NK-92 (cell line): Measurements from ENCODE around the gene SDK1.
"Not testable (repeated sequence)": the region's sequence is repeated elsewhere in the genome, so short reads cannot be mapped to it uniquely, and the experiment has no call there.

Experiments used
- DNase-seq: peaks from one replicate; lab custom pipeline; 2025; ENCODE audit not compliant: unreplicated experiment; lab: John Stamatoyannopoulos, UW

The SDK1 gene

DNA sequence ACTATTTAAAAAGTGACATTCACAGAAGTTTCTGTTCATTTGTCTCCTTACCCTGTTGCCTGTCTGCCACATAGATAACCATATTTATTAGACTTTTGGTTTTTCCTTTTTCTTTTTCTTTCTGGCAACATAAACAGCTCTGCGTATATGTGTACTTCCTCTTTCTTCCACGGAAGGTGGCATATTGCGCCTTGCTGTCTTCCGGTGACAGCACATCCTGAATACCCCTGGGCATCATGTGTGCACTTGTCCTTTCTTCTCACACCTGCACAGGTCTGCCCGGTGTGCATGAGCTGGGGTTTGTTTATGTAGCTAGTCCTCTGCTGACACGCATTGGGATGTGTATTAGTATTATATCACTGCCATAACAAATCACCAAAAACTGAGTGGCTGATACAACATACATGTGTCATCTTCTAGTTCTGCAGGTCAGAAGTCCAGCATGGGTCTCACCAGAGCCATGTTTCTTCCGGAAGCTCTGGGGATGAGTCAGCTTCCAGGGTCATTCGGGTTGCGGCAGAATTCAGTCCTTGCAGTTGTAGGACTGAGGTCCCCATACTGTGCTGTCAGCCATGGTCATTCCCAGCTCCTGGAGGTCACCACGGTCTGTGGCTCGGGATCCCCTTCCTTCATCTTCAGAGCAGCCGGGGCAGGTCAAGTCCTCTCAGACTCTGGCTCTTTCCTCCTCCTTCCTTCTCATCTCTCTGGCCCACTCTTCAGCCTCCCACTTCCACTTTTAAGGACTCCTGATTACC is 785.1 kb downstream of the SDK1 start:
- DNase-seq = no peak

DNA sequence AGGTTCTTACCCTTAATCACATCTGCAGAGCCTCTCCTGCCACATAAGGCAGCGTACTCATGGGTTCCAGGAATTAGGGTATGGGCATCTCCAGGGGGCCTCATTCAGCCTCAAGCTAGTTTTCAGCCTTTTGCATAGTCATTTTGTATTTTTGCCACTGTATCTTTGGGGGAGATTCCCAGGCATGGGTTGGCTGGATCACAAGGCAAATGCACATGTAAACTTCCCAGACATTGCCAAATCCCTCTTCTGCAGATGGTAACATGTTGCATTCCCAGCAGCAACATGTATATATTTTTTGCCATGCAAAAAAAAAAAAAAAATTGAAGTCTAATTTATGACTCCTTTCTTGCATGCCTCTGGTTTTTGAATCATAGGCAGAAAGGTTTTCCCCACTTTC is 785.7 kb downstream of the SDK1 start:
- DNase-seq = no peak

DNA sequence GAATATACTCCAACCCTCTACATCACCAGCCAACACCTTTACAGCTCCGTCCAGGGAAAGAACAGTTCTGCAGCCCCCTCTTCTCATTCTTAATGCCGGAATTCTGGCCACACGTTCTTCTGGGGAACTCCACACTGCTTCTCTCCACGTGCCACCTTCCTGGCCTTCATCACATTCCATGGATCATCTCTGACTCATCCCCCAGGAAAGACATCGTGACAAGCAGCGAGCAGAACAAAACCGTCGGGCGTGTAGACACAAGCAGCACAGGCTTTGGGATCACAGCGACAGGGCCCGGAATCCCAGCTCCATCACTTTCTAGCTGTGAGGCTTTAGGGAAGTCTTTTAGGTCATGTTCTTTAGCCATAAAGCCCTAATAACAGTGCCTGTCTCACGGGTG is 790.7 kb downstream of the SDK1 start:
- DNase-seq = no peak

DNA sequence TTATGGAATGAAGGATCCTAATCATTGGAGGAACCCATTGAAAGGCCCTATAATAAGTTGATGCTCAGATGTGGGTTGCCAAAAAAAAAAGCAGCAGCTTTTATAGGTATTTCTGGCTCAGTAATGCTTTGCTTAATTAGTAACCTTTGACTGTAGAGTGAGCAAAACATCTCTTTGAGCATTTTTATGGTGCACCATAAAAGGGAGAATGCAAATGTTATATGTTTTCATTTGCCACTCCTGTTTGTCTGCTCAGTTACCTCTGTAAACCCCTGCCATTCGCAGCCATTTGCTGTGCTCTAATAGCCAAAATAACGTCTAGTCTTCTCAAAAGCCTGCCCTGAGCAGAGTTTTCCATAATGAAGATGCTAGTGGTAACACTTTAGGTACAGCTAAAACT is 792.0 kb downstream of the SDK1 start:
- no peak for DNase-seq

DNA sequence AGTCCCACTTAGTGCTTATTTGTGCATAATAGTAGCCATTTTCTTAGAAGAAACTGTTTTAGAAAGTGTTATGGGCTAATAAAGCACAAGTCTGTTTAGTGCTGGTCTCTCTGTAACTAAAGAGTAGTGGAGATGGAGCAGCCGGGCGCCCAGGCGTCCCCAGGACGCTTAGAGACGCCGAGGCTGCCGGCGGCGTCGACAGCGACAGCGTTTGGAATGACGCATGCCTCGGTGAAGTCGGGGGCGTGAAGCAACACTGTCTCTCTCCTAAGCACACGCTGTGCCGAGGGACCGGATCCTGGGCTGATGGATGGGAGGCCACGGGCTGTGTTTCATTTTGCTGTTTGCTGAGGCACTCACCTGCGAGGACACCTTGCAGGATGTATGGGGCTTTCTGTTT is 792.4 kb downstream of the SDK1 start:
- DNase-seq = no peak

DNA sequence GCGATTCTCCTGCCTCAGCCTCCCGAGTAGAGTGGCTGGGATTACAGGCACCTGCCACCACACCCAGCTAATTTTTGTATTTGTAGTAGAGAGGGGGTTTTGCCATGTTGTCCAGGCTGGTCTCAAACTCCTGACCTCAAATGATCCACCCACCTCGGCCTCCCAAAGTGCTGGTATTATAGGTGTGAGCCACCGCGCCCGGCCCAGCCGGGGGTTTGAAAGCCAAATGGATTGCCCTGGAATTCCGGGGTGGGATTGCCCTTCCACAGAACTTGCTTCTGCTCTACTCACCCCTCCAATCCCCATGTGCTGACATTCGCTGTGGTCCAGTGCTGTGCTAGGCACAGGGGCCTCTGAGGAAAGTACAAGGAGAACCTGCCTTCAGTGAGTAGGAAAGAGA is 793.1 kb downstream of the SDK1 start:
- not testable (repeated sequence) for DNase-seq

DNA sequence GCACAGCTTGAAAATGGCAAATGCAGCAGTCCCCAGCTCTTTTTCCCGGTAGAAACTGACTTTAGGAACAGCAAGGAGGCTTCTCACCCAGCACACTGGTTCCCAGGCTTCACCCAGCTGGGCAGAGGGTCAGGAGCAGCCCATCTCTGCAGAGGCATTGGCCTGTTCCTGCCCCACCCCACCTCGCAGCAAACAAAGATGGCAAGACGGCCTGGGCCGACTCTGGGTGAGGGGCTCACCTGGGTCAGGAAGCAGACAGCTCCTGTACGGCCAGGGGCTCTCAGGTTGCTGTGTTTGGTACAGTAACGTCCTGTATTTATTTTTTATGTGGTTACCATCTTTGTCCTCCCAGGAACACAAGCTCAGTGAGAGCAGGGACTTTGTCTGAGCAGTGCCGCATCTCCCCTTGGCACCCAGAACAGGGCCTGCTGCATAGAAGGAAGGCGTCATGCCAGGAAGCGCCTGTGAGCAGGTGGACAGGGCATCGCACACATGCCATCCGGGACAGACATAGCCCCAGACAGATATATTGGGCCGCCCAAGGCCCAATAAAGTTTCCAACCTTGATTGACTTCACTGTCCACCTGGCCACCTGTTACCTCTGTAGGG is 796.1 kb downstream of the SDK1 start:
- no peak for DNase-seq

DNA sequence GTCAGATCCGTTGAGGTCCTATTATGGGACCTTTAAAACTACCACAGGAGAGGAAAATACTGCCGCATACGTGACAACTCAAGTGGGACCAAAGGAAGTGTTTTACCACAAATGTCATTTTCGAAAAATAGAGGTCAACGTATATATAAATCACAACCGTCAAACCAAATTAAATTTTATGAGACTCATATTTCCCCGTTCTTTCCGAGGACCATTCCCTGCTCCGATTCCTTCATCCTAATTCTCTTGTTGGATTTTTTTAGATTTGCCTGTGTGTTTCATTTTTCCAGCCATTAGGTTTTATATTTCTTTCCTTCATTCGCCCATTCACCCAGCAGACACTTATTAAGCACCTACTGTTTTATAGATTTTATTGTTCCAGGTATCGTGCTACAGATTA is 797.1 kb downstream of the SDK1 start:
- no peak for DNase-seq

DNA sequence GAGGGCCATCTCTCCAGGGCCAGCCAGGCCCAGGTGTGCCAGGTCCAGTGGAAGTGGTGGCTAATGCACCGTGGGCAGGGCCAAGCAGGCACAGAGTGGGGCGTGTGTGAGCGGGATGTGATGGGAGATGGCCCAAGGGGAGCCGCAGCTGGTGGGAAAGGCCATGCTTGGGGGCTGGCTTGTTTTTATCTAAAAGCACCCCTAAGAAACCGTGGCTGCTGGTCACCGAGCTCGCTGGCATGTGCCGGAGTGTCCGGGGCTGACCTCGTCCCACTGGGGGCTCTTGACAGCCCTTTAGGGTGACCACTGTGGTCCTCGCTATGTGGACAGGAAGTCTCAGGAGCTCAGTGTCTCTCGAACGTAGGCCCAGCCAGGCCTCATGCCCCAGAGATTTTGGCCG is 798.6 kb downstream of the SDK1 start:
- no peak for DNase-seq

DNA sequence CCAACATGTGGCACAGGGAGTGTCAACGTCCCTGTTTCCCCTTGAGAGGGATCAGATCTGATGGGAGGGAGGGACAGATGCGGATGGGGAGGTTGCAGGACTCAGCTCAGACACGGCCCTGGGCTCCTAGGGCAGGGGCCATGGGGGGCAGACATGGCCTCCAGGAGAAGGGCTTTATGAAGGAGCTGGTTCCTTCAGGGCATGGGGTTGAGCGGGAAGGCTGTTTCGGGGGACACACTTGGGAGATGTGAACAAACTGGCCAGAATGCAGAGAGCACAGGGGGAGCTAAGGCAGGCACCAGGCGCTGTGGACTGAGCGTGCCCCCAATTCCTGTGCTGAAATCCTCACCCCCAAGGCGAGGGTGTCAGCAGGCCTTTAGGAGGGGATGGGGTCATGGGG is 799.1 kb downstream of the SDK1 start:
- DNase-seq = no peak

DNA sequence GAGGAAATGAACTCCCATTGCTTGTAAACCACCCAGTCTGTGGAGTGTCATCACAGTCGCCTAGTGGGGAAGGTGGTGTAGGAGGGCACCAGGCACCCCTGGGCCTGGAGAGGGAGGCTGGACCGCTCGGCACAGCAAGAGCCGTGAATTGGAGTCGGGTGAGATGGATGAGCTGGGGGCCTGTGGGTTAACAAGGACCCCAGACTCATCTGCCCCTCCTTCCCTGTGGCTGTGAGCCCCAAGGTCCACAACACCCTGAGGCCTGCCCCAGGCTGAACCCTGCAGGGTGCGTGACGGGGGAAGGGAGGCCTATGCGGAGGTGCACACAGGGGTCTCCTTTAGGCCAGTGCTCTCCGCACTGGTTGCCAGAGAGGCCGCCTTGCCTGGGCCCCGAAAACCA is 799.6 kb downstream of the SDK1 start:
- DNase-seq = no peak

DNA sequence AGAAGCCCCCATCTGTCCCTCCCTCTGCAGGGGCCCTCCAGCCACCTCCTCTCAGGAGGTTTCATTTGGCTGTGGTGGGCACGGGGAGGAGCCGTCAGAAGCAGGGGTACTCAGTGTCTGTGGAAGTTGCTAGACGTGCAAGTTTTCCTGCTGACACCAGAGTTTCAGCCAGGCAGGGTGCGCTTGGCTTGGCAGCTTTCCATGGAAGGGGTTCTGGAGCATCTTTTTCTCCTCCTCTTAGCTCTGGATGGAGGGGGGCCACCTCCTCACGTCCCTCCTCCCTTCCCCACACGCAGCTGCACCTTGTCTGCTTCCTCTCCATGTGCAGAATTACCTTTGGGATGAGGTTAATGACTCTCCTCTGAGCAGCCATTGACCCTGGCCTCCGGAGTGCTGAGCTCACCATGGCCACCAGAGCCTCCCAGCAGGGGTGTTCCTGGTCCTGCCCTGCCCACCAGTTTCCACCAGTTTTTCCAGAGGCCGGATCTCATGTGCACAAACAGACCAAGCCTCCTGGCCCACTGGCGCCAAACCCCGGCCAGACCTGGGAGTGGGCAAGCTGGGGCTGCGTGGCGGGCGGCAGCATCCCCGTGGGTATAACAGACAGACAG is 801.3 kb downstream of the SDK1 start:
- DNase-seq = no peak

DNA sequence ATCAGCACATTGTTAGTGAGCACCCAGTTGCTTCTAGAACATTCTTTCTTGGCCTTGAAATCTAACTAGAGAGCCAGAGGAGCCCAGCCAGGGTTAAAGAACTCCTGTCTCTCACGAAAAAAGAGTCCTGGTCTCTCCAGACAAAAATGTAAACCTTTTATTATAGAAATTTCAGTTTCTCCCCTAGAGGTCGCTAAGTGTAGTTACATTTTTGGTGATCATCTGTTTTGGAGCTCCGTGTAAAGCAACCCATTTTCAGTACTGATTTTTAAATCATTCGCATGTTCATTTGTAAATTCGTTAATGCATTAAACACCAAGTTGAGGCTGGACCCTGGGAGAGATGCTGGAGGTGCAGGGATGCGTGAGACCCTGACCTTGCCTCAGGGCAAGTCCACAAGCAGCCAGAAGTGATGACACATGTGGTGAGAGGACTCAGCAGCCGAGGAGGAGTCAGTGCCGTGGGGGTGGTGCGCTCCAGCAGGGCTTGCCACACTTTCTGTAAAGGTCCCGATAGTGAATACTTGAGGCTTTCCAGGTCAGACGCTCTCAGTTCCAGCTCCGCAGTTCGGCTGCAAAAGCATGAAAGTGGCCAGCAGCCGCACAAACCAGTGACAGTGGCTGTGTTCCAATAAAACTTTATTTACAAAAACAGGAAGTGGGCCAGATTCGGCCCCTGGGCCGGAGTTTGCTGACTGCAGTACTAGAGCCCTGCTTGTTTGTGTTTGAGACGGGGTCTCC is 802.5 kb downstream of the SDK1 start:
- DNase-seq = no peak

DNA sequence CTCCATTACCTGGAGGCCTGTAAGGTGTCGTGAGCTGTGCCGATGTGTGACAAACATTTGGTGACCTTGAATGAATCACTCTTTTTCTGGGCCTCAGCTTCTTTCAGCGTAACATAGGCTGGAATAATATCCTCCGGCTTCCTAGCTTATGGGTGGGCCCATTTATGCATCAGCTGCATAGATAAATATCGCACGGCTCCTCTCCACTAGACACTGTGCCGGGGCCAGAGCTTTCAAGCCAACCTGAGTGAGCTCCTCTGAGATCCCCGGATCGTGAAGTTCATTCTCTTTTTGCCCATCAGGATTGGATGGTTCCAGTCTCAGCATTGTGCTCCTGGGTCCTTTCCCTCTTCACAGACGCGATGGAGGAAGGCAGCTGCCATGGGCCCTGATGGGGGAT is 806.8 kb downstream of the SDK1 start:
- no peak for DNase-seq

DNA sequence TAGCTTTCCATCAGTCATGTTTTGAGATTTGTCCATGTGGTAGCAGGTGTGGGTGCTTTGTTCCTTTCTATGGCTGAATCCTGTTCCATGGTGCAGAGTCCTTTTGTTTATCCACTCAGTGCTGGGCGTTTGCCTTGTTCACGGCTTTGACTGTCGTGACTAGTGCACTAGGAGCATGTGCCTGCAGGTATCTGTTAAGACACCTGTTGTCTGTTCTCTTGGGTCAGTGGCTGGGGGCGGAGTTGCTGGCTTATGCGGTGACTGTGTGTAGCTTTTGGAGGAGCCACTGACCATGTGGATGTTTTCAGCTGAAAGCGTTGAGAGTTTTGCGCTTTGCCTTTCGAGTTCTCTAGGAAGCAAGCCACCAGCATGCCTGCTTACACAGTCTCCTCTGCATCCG is 807.9 kb downstream of the SDK1 start:
- no peak for DNase-seq

DNA sequence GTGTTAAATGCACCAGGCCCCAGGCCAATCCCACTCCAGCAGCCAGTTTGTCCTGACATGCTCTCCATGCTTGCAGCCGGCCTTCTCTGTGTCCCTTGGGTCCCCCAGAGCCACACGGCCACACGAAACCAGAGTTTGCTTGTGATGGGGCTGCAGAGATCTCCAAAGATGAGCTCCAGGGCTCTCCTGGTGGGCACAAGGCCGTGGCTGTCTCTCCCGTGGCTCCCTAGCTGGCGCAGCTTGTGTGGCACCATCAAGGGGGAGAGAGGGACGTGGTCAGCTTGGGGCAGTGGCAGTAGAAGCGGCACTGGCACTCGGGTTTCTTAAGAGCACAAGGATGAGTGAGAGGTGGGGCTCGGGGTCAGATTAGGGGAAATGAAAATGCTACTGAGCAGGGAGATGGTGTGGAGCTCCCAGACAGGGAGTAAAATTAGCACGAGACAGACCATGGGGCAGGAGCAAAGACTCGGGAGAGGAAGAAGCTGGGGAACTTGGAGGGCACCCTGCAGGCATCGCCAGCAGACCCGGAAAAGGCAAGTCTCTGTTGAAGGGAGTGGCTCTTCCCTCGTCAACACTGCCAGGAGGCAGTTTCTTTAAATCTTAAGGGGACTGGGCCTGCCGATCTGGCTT is 808.5 kb downstream of the SDK1 start:
- no peak for DNase-seq

DNA sequence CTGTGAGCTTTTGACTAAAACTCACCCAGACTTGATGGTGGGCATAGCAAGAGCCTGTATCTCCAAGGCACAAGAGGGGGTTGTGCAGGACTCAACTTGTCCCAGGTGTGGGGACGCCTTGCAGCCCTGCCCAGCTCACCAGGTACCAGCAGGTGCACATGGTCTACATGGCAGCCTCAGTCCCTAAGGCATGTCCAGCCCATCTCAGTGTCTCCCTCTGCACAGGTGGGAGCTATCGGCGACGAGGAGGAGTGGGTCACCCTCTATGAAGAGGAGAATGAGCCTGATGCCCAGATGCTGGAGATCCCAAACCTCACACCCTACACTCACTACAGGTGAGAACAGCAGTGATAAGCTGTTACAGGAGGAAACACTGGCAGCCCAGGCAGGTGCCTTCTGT is 809.4 kb downstream of the SDK1 start:
- no peak for DNase-seq

DNA sequence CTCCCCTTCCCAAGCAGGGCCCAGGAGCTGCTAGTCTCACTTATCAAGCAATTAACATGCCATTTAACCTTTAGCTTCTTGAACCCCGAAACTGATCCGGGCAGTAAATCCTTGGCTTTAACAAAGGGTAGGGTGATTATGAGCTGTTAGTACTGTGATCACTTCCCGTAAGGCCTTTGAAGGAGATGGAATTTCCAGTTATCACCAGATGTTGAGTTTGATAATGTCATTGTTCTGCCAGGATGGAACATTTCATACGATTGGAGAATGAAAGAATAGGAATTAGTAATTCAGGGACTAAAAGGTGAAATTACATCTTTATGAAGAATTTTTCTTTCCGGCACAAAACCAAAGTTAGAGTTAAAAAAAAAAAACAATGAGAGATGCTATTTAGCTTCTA is 810.1 kb downstream of the SDK1 start:
- no peak for DNase-seq

DNA sequence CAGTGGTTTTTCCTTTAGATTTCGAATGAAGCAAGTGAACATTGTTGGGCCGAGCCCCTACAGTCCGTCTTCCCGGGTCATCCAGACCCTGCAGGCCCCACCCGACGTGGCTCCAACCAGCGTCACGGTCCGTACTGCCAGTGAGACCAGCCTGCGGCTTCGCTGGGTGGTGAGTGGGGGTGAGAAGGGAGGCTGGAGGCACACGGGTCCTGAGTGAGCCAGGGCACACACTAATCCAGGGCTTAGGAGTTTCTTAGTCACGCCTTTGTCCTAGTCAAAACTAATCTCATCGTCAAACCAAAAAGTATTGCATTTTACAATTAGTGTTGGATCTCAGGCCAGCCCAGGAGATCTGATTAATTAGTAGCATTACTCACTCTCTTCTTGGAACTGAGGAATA is 812.2 kb downstream of the SDK1 start:
- no peak for DNase-seq

DNA sequence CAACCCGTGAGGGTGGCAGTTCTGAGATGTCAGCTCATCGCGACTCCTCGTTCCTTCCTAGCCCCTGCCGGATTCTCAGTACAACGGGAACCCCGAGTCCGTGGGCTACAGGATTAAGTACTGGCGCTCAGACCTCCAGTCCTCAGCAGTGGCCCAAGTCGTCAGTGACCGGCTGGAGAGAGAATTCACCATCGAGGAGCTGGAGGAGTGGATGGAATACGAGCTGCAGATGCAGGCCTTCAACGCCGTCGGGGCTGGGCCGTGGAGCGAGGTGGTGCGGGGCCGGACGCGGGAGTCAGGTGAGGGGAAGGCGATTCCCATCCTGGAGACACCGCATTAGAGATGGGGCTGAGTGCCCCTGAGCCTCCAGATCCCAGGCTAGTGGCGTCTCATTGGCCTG is 812.9 kb downstream of the SDK1 start:
- no peak for DNase-seq

DNA sequence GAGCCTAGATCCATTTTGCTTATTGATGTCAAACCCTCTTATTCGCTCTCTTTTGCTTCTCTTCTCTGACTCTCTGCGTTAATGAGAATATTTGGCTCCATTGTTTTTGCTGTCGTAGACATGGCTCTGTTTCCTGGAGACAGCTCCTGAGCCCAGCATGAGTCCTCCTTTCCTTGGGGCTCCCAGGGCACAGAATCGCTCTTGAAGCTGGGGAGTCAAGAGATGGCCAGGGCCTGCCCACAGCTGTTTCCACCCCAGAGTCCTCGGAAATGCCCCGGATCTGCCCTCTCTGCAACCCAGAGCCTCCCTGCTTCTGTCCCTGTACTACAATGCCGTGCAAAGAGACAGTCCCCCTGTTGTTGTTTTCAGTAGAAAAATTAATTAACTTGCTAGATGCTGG is 814.4 kb downstream of the SDK1 start:
- DNase-seq = no peak
